ENCODE data around the gene PNMA8A.

The PNMA8A gene

GRCh38 chr19:46491975-46492682, 20.8 kb upstream of the PNMA8A start:
- no peak for DNase-seq (ENCODE audit: low spot score)

- no peak for DNase-seq (ENCODE audit: low spot score)
Observed at GRCh38 chr19:46490774-46491173, 19.4 kb upstream of the PNMA8A start.

- DNase-seq (ENCODE audit: low spot score), result no peak
Observed at GRCh38 chr19:46489445-46490272, 18.3 kb upstream of the PNMA8A start.

GRCh38 chr19:46488551-46488950, 17.2 kb upstream of the PNMA8A start:
- DNase-seq (ENCODE audit: low spot score), result no peak

GRCh38 chr19:46487802-46488445, 16.6 kb upstream of the PNMA8A start:
- DNase-seq (ENCODE audit: low spot score), result peak; percentile 52

GRCh38 chr19:46487178-46487801, 15.9 kb upstream of the PNMA8A start:
- no peak for DNase-seq (ENCODE audit: low spot score)

GRCh38 chr19:46486358-46486757, 15.0 kb upstream of the PNMA8A start:
- no peak for DNase-seq (ENCODE audit: low spot score)

- DNase-seq (ENCODE audit: low spot score), result no peak
Observed at GRCh38 chr19:46484656-46485055, 13.3 kb upstream of the PNMA8A start.

GRCh38 chr19:46482631-46483030, 11.3 kb upstream of the PNMA8A start:
- peak; percentile 29 for DNase-seq (ENCODE audit: low spot score)

- DNase-seq (ENCODE audit: low spot score), result no peak
Observed at GRCh38 chr19:46481947-46482346, 10.6 kb upstream of the PNMA8A start.

- DNase-seq (ENCODE audit: low spot score), result no peak
Observed at GRCh38 chr19:46481223-46481848, 10.0 kb upstream of the PNMA8A start.

- no peak for DNase-seq (ENCODE audit: low spot score)
Observed at GRCh38 chr19:46480415-46480814, 9.1 kb upstream of the PNMA8A start.

GRCh38 chr19:46478356-46478986, 7.1 kb upstream of the PNMA8A start:
- peak; percentile 54 for DNase-seq (ENCODE audit: low spot score)

- DNase-seq (ENCODE audit: low spot score), result no peak
Observed at GRCh38 chr19:46475986-46476385, 4.6 kb upstream of the PNMA8A start.

- DNase-seq (ENCODE audit: low spot score), result no peak
Observed at GRCh38 chr19:46474211-46474610, 2.8 kb upstream of the PNMA8A start.

- no peak for DNase-seq (ENCODE audit: low spot score)
Observed at GRCh38 chr19:46472592-46472991, 1.2 kb upstream of the PNMA8A start.

GRCh38 chr19:46471811-46472543, 614 bp upstream of the PNMA8A start:
- DNase-seq (ENCODE audit: low spot score), result no peak

GRCh38 chr19:46470376-46470775, 987 bp downstream of the PNMA8A start:
- no peak for DNase-seq (ENCODE audit: low spot score)

GRCh38 chr19:46469541-46470185, 1.7 kb downstream of the PNMA8A start:
- DNase-seq (ENCODE audit: low spot score), result no peak

- peak; percentile 19 for DNase-seq (ENCODE audit: low spot score)
Observed at GRCh38 chr19:46466536-46467196, 4.7 kb downstream of the PNMA8A start.
